GM19467 (cell line): ENCODE measurements around the gene ZC3H7B.
"Not testable (repeated sequence)": the region's sequence is repeated elsewhere in the genome, so short reads cannot be mapped to it uniquely, and the experiment has no call there.

Source experiments
- ATAC-seq: cut with Tn5 transposase; IDR thresholded peaks from one replicate; pipeline ENCODE4 v1.9.1; 2021; ENCODE audit warnings: mild to moderate bottlenecking, moderate library complexity; ENCODE audit not compliant: unreplicated experiment

The ZC3H7B gene

GRCh38 chr22:41377846-41378245 is 76.5 kb downstream of the ZC3H7B start:
- no peak for ATAC-seq

- peak; percentile 8 for ATAC-seq
These were observed 79.6 kb downstream of the ZC3H7B start for GRCh38 chr22:41380993-41381328.

- peak; percentile 87 for ATAC-seq
These were observed 80.2 kb downstream of the ZC3H7B start, which contains the start of gene TEF for GRCh38 chr22:41381329-41382097. TEF (plus strand) TSS chr22:41381942; CDS start chr22:41382045, 103 bp downstream.

- peak; percentile 21 for ATAC-seq
These were observed 80.8 kb downstream of the ZC3H7B start for GRCh38 chr22:41382098-41382578.

- no peak for ATAC-seq
These were observed 81.3 kb downstream of the ZC3H7B start for GRCh38 chr22:41382610-41383009.

GRCh38 chr22:41383085-41383484 is 81.8 kb downstream of the ZC3H7B start:
- ATAC-seq: no peak

- no peak for ATAC-seq
These were observed 82.8 kb downstream of the ZC3H7B start for GRCh38 chr22:41384128-41384527.

GRCh38 chr22:41387341-41387740 is 86.0 kb downstream of the ZC3H7B start:
- ATAC-seq: no peak

- no peak for ATAC-seq
These were observed 92.7 kb downstream of the ZC3H7B start for GRCh38 chr22:41394012-41394356.

- no peak for ATAC-seq
These were observed 94.4 kb downstream of the ZC3H7B start for GRCh38 chr22:41395531-41396240.

- ATAC-seq: no peak
These were observed 96.0 kb downstream of the ZC3H7B start for GRCh38 chr22:41397143-41397811.

- ATAC-seq: no peak
These were observed 97.6 kb downstream of the ZC3H7B start for GRCh38 chr22:41398921-41399320.

GRCh38 chr22:41401781-41402648 is 100.7 kb downstream of the ZC3H7B start:
- ATAC-seq: no peak

GRCh38 chr22:41402851-41403250 is 101.5 kb downstream of the ZC3H7B start:
- not testable (repeated sequence) for ATAC-seq

- ATAC-seq: no peak
These were observed 102.4 kb downstream of the ZC3H7B start for GRCh38 chr22:41403532-41404318.

- ATAC-seq: no peak
These were observed 104.3 kb downstream of the ZC3H7B start for GRCh38 chr22:41405588-41405987.

GRCh38 chr22:41406410-41406809 is 105.1 kb downstream of the ZC3H7B start:
- no peak for ATAC-seq

GRCh38 chr22:41407433-41407832 is 106.1 kb downstream of the ZC3H7B start:
- ATAC-seq: no peak

- ATAC-seq: no peak
These were observed 107.3 kb downstream of the ZC3H7B start for GRCh38 chr22:41408665-41409064.
